Cardiac muscle cell (in vitro differentiated cells and primary cell): ENCODE data around the gene DGKB. TPM values are rescaled to one million over a fixed set of nuclear protein-coding genes. Genes with fewer than 3 reads are reported as not detected.

ENCODE experiments used
- DNase-seq, 2 donors: peaks; one replicate each; pipeline versions ENCODE4 v3.0.0 to v3.0.0-alpha.2; 2010 to 2017; ENCODE audit warnings: low read depth in 1 of 2, low spot score in 1 of 2
- H3K27ac ChIP-seq: fragments of 200-600 bp; sonication (generic); 2 replicates; pipeline ENCODE4 v1.5.1; 2016
- H3K27me3 ChIP-seq: fragments of 200-600 bp; sonication (generic); 2 replicates; pipeline ENCODE4 v1.6.0; 2016; ENCODE audit warnings: control low read depth
- H3K36me3 ChIP-seq: fragments of 200-600 bp; sonication (generic); 2 replicates; pipeline ENCODE4 v1.5.1; 2016; ENCODE audit warnings: control low read depth
- H3K4me1 ChIP-seq: fragments of 200-600 bp; sonication (generic); 2 replicates; pipeline ENCODE4 v1.8.1; 2017; ENCODE audit warnings: low read depth, mild to moderate bottlenecking, mixed run types
- H3K4me3 ChIP-seq: fragments of 200-600 bp; sonication (generic); 2 replicates; pipeline ENCODE4 v1.5.1; 2016; ENCODE audit warnings: mild to moderate bottlenecking
- H3K9me3 ChIP-seq: fragments of 200-600 bp; sonication (generic); 2 replicates; pipeline ENCODE4 v1.5.1; 2017; ENCODE audit warnings: low read depth, mild to moderate bottlenecking, control low read depth
- polyA plus RNA-seq: library from polyadenylated mRNA; unstranded; fragments of >200 nt; fragmentation: Nextera tagmentation; extraction: Ambion mirVana; gene quantifications from 2 replicates; pipeline ENCODE4 v1.2.1, GENCODE V29; 2016
- total RNA-seq: library from RNA; depleted of rRNA; stranded (reverse); fragments of >200 nt; gene quantifications from 2 replicates; pipeline ENCODE4 v1.2.3, GENCODE V29; 2016
- TF ChIP-seq, protein P1 (sequence below): IDR thresholded peaks from 2 replicates; pipeline ENCODE4 v1.5.1; 2012; ENCODE audit warnings: low read depth, mild to moderate bottlenecking, low read length

DGKB gene
- total and polyA plus RNA-seq, 2 experiments from 2014 or later: 0.07 to 0.86 TPM

DNA sequence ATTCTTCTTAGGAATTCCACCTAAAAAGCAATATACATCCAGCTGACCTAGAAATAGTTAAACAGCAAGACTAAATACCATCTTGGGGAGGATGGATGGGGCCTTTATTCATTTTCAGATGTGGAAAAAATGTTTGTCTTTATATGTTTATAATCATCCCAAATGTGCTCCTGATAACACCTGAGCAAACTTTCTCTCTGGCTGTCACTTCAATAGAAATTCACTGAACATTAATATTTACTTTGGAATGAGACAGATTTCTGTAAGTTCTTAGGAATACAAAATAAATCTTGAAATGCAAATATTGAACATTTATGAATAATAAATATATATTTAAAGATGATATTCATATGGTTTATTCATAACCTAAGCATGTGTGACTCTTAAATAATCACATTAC is 185.4 kb downstream of the DGKB start:
- Histone ChIP-seq H3K4me3 (no peak overlapping the region), H3K9me3 (no peaks in the 10 kb centered on the region), H3K4me1 (no peaks in the 10 kb centered on the region), H3K27me3 (no peaks in the 10 kb centered on the region), H3K27ac (no peak overlapping the region), H3K36me3 (no peaks in the 10 kb centered on the region)
- TF ChIP-seq, protein P1, sequence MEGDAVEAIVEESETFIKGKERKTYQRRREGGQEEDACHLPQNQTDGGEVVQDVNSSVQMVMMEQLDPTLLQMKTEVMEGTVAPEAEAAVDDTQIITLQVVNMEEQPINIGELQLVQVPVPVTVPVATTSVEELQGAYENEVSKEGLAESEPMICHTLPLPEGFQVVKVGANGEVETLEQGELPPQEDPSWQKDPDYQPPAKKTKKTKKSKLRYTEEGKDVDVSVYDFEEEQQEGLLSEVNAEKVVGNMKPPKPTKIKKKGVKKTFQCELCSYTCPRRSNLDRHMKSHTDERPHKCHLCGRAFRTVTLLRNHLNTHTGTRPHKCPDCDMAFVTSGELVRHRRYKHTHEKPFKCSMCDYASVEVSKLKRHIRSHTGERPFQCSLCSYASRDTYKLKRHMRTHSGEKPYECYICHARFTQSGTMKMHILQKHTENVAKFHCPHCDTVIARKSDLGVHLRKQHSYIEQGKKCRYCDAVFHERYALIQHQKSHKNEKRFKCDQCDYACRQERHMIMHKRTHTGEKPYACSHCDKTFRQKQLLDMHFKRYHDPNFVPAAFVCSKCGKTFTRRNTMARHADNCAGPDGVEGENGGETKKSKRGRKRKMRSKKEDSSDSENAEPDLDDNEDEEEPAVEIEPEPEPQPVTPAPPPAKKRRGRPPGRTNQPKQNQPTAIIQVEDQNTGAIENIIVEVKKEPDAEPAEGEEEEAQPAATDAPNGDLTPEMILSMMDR: no peak
- DNase-seq: no peak

DNA sequence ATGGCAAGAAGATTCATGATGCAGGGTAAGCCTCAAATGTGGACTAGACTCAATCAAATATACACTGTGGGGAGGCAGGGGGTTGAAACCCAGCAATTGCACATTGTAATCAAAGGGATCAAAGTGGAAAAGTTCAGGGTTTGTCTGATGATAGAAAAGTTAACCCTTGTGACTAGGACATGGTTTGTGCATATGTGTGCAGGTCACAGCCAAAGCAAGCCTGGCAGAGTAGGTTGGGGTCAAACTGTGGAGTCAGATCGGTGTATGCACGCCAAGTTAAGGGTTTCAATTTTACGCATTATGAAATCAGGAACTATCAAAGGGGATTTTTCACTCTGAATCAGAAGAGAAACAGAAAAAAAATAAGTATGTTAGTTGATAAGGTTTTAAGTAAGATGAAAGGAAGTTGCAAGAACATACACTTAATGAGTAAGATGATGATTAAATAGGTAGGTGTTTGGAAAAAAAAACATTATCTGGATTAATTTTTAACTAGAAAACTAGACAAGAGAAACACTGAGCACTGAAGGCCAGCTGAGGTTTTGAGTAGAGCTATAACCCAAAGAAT is 188.3 kb downstream of the DGKB start:
- Histone ChIP-seq H3K4me1 (no peaks in the 10 kb centered on the region), H3K27ac (no peak overlapping the region), H3K36me3 (no peaks in the 10 kb centered on the region), H3K27me3 (no peaks in the 10 kb centered on the region), H3K4me3 (no peak overlapping the region), H3K9me3 (no peaks in the 10 kb centered on the region)
- TF ChIP-seq, protein P1: no peak
- no peak for DNase-seq

DNA sequence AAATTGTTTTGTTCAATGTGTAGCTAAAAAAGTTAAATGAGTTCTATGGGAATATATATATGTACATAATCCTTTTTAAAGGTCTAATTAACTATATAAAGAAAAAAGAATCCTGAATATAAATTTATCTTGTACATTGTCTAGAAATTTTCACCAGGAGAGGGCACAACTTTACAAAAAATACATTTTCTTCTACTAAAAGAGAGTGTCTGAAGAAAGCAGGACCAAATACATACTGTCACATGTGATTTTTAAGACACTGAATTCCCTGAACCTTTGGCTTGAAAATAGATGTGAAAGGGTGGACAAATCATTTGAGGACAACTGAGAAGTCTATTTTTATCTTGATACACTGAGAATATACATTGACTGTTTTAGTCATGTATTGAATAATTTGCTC is 204.3 kb downstream of the DGKB start:
- H3K27me3 ChIP-seq: no peaks in the 10 kb centered on the region
- no peak overlapping the region for H3K27ac ChIP-seq
- peak in 1 of 2 donors; percentile 13 for DNase-seq
- no peak overlapping the region for H3K4me3 ChIP-seq
- TF ChIP-seq, protein P1: peak; percentile 9
- no peaks in the 10 kb centered on the region for H3K36me3 ChIP-seq
- H3K9me3 ChIP-seq: no peaks in the 10 kb centered on the region
- H3K4me1 ChIP-seq: no peaks in the 10 kb centered on the region

DNA sequence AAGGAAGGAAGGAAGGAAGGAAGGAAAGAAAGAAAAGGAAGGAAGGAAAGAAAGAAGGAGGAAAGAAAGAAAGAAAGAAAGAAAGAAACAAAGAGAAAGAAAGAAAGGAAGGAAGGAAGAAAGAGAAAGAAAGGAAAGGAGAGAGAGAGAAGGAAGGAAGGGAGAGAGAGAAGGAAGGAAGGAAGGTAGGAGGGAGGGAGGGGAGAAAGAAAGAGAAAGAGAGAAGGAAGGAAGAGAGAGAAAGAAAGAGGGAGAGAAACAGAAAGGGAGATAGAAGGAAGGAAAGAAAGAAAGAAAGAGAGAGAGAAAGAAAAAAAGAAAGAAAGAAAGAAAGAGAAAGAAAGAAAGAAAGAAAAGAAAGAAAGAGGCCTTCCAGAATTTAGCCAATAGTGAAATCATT is 204.9 kb downstream of the DGKB start:
- Histone ChIP-seq H3K36me3 (no peaks in the 10 kb centered on the region), H3K27me3 (no peaks in the 10 kb centered on the region)
- TF ChIP-seq, protein P1: no peak

DNA sequence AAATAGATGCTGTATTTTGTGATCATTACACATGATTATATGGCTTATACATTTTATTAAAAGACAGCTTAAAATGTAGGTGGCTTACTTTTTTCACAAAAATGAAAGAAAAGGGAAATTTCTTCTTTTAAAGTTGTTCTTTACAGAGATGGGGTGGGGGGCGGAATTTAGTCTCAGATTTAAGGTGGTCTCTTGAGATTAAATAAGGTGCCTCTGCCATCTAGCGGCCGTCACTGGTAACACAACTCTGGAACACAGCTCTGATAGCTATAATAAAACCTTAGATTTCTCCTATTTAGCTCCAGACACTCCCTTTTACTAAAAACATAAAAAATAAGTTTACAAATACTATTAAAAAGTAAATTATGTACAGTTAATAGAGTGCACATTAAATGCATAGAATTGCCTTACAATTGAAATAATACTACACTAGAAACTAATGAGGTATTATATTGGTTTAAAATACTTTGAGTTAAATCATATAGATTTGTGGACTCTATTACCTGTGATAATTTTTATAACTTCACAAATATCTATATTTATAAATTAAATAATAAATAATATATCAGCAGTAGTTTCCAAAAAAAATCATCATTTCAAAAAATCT is 210.9 kb downstream of the DGKB start:
- Histone ChIP-seq H3K27ac (no peak overlapping the region), H3K4me1 (peaks cover 7% of the 10 kb centered on the region), H3K4me3 (no peak overlapping the region), H3K36me3 (no peaks in the 10 kb centered on the region), H3K9me3 (no peaks in the 10 kb centered on the region), H3K27me3 (no peaks in the 10 kb centered on the region)
- peak; percentile 49 to 61 for DNase-seq
- TF ChIP-seq, protein P1: peak; percentile 80

More for the DNA sequence above, 204.9 kb downstream of the DGKB start:
- Histone ChIP-seq H3K27ac (no peak overlapping the region), H3K4me3 (no peak overlapping the region), H3K9me3 (no peaks in the 10 kb centered on the region), H3K4me1 (no peaks in the 10 kb centered on the region)
- no peak for DNase-seq
